HepG2 (cell line): Measurements from ENCODE around the gene OST4. TPM values are rescaled to one million over a fixed set of nuclear protein-coding genes. Genes with fewer than 3 reads are reported as not detected.
A peak's percentile ranks its signal among the peaks of the same experiment; 100 is the strongest.

Source experiments
- DDIT3 ChIP-seq: sonication (generic); formaldehyde crosslinking; IDR thresholded peaks from 2 replicates; pipeline ENCODE4 v1.4.0; 2020; ENCODE audit warnings: mild to moderate bottlenecking, missing genetic modification reagents
- FOXO1 ChIP-seq: sonication (generic); formaldehyde crosslinking; IDR thresholded peaks from 2 replicates; pipeline ENCODE4 v1.4.0; 2020; ENCODE audit warnings: missing genetic modification reagents
- MEF2D ChIP-seq: sonication (generic); formaldehyde crosslinking; IDR thresholded peaks from 2 replicates; pipeline ENCODE4 v1.5.1; 2020; ENCODE audit warnings: mild to moderate bottlenecking, missing genetic modification reagents
- SMAD3 ChIP-seq: sonication (generic); formaldehyde crosslinking; IDR thresholded peaks from 2 replicates; pipeline ENCODE4 v1.4.0; 2020; ENCODE audit warnings: missing genetic modification reagents
- SNAI1 ChIP-seq: sonication (generic); formaldehyde crosslinking; IDR thresholded peaks from 2 replicates; pipeline ENCODE4 v1.5.0; 2020; ENCODE audit warnings: mild to moderate bottlenecking, missing genetic modification reagents, borderline replicate concordance
- ZGPAT ChIP-seq: IDR thresholded peaks from 2 replicates; pipeline ENCODE4 v1.6.1; 2016; ENCODE audit warnings: mild to moderate bottlenecking
- ZHX1 ChIP-seq: sonication (generic); formaldehyde crosslinking; IDR thresholded peaks from 2 replicates; pipeline ENCODE4 v1.8.1; 2022; ENCODE audit warnings: low read depth, mild to moderate bottlenecking, missing genetic modification reagents
- ZNF264 ChIP-seq: sonication (generic); formaldehyde crosslinking; IDR thresholded peaks from 2 replicates; pipeline ENCODE4 v1.4.0; 2020; ENCODE audit warnings: missing genetic modification reagents
- ZNF646 ChIP-seq: sonication (generic); formaldehyde crosslinking; IDR thresholded peaks from 2 replicates; pipeline ENCODE4 v1.9.0; 2021; ENCODE audit warnings: mild to moderate bottlenecking, missing genetic modification reagents
- polyA plus RNA-seq, 8 experiments: library from polyadenylated mRNA; depleted of rRNA in 3 of 8; stranded (reverse) in 7 of 8; unstranded in 1 of 8; fragments of >200 nt; fragmentation: Illumina TruSeq in 4 of 8; extraction: Trizol in 4 of 8; gene quantifications; 2 replicates each; pipeline versions ENCODE4 v1.2.1 to v1.2.3, GENCODE V29; 2011 to 2016; ENCODE audit warnings: low read depth in 4 of 8, missing spikeins in 1 of 8, mixed read lengths in 1 of 8; ENCODE audit not compliant: insufficient read depth in 1 of 8
- total RNA-seq, 5 experiments: library from RNA; depleted of rRNA; stranded (reverse); fragments of >200 nt; fragmentation: Illumina TruSeq; extraction: Trizol; gene quantifications; 2 replicates each; pipeline ENCODE4 v1.2.3, GENCODE V29; 2016; ENCODE audit warnings: low read depth in 1 of 5
- TF ChIP-seq, protein P1 (sequence below): sonication (generic); formaldehyde crosslinking; IDR thresholded peaks from 2 replicates; pipeline ENCODE4 v1.8.0; 2022; ENCODE audit warnings: missing genetic modification reagents, mild to moderate bottlenecking, moderate library complexity, borderline replicate concordance
- TF ChIP-seq, protein P2 (sequence below): fragments of 450-650 bp; IDR thresholded peaks from 2 replicates; pipeline ENCODE4 v1.6.1; 2017; ENCODE audit warnings: mild to moderate bottlenecking

Gene OST4
- total and polyA plus RNA-seq, 2 of the 13 experiments (the other 11 are each of a cell fraction or from before 2014, with no cell fraction given) = 498 to 584 TPM

- TF ChIP-seq ZNF646 (CRISPR knock-in tag) (0 out of 2 replicates have a peak, but pooled peaks have one; percentile 26), ZNF264 (CRISPR knock-in tag) (peak; percentile 96), FOXO1 (CRISPR knock-in tag) (peak; percentile 69), ZHX1 (CRISPR knock-in tag) (peak; percentile 97), ZGPAT (CRISPR knock-in tag) (peak; percentile 62), SNAI1 (CRISPR knock-in tag) (0 out of 2 replicates have a peak, but pooled peaks have one; percentile 38), SMAD3 (CRISPR knock-in tag) (no peak), MEF2D (CRISPR knock-in tag) (0 out of 2 replicates have a peak, but pooled peaks have one; percentile 58), DDIT3 (CRISPR knock-in tag) (no peak)
- TF ChIP-seq, protein P1, sequence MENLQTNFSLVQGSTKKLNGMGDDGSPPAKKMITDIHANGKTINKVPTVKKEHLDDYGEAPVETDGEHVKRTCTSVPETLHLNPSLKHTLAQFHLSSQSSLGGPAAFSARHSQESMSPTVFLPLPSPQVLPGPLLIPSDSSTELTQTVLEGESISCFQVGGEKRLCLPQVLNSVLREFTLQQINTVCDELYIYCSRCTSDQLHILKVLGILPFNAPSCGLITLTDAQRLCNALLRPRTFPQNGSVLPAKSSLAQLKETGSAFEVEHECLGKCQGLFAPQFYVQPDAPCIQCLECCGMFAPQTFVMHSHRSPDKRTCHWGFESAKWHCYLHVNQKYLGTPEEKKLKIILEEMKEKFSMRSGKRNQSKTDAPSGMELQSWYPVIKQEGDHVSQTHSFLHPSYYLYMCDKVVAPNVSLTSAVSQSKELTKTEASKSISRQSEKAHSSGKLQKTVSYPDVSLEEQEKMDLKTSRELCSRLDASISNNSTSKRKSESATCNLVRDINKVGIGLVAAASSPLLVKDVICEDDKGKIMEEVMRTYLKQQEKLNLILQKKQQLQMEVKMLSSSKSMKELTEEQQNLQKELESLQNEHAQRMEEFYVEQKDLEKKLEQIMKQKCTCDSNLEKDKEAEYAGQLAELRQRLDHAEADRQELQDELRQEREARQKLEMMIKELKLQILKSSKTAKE (CRISPR knock-in tag) = peak; percentile 68; the same call in 1 of the 2 replicates
- TF ChIP-seq, protein P2, sequence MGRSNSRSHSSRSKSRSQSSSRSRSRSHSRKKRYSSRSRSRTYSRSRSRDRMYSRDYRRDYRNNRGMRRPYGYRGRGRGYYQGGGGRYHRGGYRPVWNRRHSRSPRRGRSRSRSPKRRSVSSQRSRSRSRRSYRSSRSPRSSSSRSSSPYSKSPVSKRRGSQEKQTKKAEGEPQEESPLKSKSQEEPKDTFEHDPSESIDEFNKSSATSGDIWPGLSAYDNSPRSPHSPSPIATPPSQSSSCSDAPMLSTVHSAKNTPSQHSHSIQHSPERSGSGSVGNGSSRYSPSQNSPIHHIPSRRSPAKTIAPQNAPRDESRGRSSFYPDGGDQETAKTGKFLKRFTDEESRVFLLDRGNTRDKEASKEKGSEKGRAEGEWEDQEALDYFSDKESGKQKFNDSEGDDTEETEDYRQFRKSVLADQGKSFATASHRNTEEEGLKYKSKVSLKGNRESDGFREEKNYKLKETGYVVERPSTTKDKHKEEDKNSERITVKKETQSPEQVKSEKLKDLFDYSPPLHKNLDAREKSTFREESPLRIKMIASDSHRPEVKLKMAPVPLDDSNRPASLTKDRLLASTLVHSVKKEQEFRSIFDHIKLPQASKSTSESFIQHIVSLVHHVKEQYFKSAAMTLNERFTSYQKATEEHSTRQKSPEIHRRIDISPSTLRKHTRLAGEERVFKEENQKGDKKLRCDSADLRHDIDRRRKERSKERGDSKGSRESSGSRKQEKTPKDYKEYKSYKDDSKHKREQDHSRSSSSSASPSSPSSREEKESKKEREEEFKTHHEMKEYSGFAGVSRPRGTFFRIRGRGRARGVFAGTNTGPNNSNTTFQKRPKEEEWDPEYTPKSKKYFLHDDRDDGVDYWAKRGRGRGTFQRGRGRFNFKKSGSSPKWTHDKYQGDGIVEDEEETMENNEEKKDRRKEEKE = no peak
These were observed 21.4 kb upstream of the OST4 start (continued) for GRCh38 chr2:27092696-27093429.
